H1 (cell line): ENCODE data around the gene POLG. TPM values are rescaled to one million over a fixed set of nuclear protein-coding genes. Genes with fewer than 3 reads are reported as not detected.

ENCODE experiments used
- CTCF ChIA-PET: fragments of 300-600 bp; sonication (Branson Sonifier 250); formaldehyde crosslinking; loops from one replicate; lab custom pipeline; 2021; ENCODE audit not compliant: partially characterized antibody; lab: Charles Lee
- POLR2A ChIA-PET: fragments of 300-600 bp; sonication (Branson Sonifier 250); formaldehyde crosslinking; loops from one replicate; lab custom pipeline; 2021; ENCODE audit warnings: inconsistent platforms; ENCODE audit not compliant: partially characterized antibody; lab: Charles Lee
- DNase-seq, 2 experiments: peaks; one replicate each; pipeline versions ENCODE4 v3.0.0 to v3.0.0-alpha.2; 2010 to 2022; ENCODE audit warnings: low spot score in 2 of 2, low read depth in 1 of 2, mixed read lengths in 1 of 2
- FAIRE-seq: peaks from 2 replicates; lab custom pipeline; 2011; peaks lifted over from hg19 to GRCh38; lab: Jason Lieb, UNC
- H2AFZ ChIP-seq: 2 replicates; pipeline ENCODE4 v1.8.1; 2012; ENCODE audit warnings: low read length, inconsistent platforms
- H2AK5ac ChIP-seq: 2 replicates; pipeline ENCODE4 v1.6.1; 2013; ENCODE audit warnings: low read depth, low read length
- H2BK120ac ChIP-seq: replicated peaks from 2 replicates; pipeline ENCODE3; 2013; ENCODE audit warnings: low read depth, low read length, inconsistent platforms
- H2BK12ac ChIP-seq: 2 replicates; pipeline ENCODE4 v1.6.1; 2013; ENCODE audit warnings: low read depth, low read length
- H2BK15ac ChIP-seq: 2 replicates; pipeline ENCODE4 v1.6.1; 2013; ENCODE audit warnings: low read length
- H2BK20ac ChIP-seq: 2 replicates; pipeline ENCODE4 v1.6.1; 2013; ENCODE audit warnings: low read length
- H2BK5ac ChIP-seq: 2 replicates; pipeline ENCODE4 v1.6.1; 2013; ENCODE audit warnings: low read depth, low read length
- H3K14ac ChIP-seq: 2 replicates; pipeline ENCODE4 v1.6.1; 2013; ENCODE audit warnings: inconsistent platforms; ENCODE audit not compliant: insufficient read length
- H3K18ac ChIP-seq: 2 replicates; pipeline ENCODE4 v1.6.1; 2013; ENCODE audit warnings: low read length; ENCODE audit errors: extremely low read depth
- H3K23ac ChIP-seq: 2 replicates; pipeline ENCODE4 v1.6.1; 2013; ENCODE audit warnings: inconsistent platforms; ENCODE audit not compliant: insufficient read length
- H3K23me2 ChIP-seq: 2 replicates; pipeline ENCODE4 v1.6.1; 2013; ENCODE audit warnings: low read depth, low read length
- H3K27ac ChIP-seq: 2 replicates; pipeline ENCODE4 v1.6.1; 2011; ENCODE audit warnings: low read depth, low read length, inconsistent platforms
- H3K27me3 ChIP-seq, 4 experiments: replicated peaks in 1 of 4; 1 replicate in 1 of 4; 2 replicates in 3 of 4; pipeline versions ENCODE4 v1.6.1 to v1.8.1; 2011 to 2013; ENCODE audit warnings: low read length in 3 of 4, mild to moderate bottlenecking in 3 of 4, inconsistent platforms in 2 of 4, mixed read lengths in 2 of 4, moderate library complexity in 1 of 4; ENCODE audit not compliant: control insufficient read depth in 3 of 4, insufficient read depth in 3 of 4; ENCODE audit errors: extremely low read depth in 1 of 4
- H3K36me3 ChIP-seq, 4 experiments: 2 replicates each; pipeline versions ENCODE4 v1.6.1 to v1.8.1; 2011 to 2013; ENCODE audit warnings: mild to moderate bottlenecking in 4 of 4, low read length in 3 of 4, moderate library complexity in 2 of 4, control low read depth in 1 of 4, inconsistent platforms in 1 of 4; ENCODE audit not compliant: insufficient read depth in 4 of 4, control insufficient read depth in 2 of 4
- H3K4ac ChIP-seq: replicated peaks from 2 replicates; pipeline ENCODE3; 2013; ENCODE audit warnings: low read length, low read depth, mixed read lengths, inconsistent platforms; ENCODE audit not compliant: insufficient read length
- H3K4me1 ChIP-seq, 4 experiments: replicated peaks in 1 of 4; 1 replicate in 1 of 4; 2 replicates in 3 of 4; pipeline versions ENCODE4 v1.6.1 to v1.8.1; 2011 to 2013; ENCODE audit warnings: low read length in 3 of 4, inconsistent platforms in 2 of 4, mixed read lengths in 1 of 4; ENCODE audit not compliant: insufficient read depth in 4 of 4, control insufficient read depth in 3 of 4
- H3K4me2 ChIP-seq, 2 experiments: 2 replicates each; pipeline versions ENCODE4 v1.6.1 to v1.8.1; 2011 to 2013; ENCODE audit warnings: low read depth in 2 of 2, low read length in 2 of 2, control low read depth in 1 of 2, inconsistent platforms in 1 of 2, mild to moderate bottlenecking in 1 of 2; ENCODE audit not compliant: insufficient read depth in 1 of 2
- H3K4me3 ChIP-seq, 4 experiments: fragments of 200-600, 300-600 bp in 1 of 4; sonication (generic), shearing (Covaris generic), sonication (Bioruptor Twin) in 1 of 4; 2 replicates each; pipeline versions ENCODE4 v1.5.1 to v1.8.1; 2011 to 2016; ENCODE audit warnings: low read length in 4 of 4, low read depth in 3 of 4, control low read depth in 2 of 4, inconsistent platforms in 2 of 4, mild to moderate bottlenecking in 2 of 4, mixed read lengths in 1 of 4, moderate library complexity in 1 of 4; ENCODE audit not compliant: insufficient read depth in 2 of 4; ENCODE audit errors: extremely low read depth in 1 of 4
- H3K56ac ChIP-seq: replicated peaks from 2 replicates; pipeline ENCODE3; 2013; ENCODE audit warnings: low read depth, mild to moderate bottlenecking, mixed read lengths, low read length, inconsistent platforms; ENCODE audit not compliant: insufficient read length
- H3K79me1 ChIP-seq: 2 replicates; pipeline ENCODE4 v1.6.1; 2013; ENCODE audit warnings: low read depth, low read length, control low read depth
- H3K79me2 ChIP-seq, 2 experiments: 2 replicates each; pipeline versions ENCODE4 v1.6.1 to v1.8.1; 2012 to 2013; ENCODE audit warnings: low read length in 2 of 2, mild to moderate bottlenecking in 2 of 2, inconsistent platforms in 1 of 2; ENCODE audit not compliant: insufficient read depth in 2 of 2, control insufficient read depth in 1 of 2
- H3K9ac ChIP-seq, 4 experiments: replicated peaks in 1 of 4; 1 replicate in 1 of 4; 2 replicates in 3 of 4; pipeline versions ENCODE4 v1.6.1 to v1.8.1; 2011 to 2013; ENCODE audit warnings: low read depth in 3 of 4, low read length in 3 of 4, control low read depth in 2 of 4, mild to moderate bottlenecking in 2 of 4, moderate library complexity in 2 of 4, inconsistent platforms in 1 of 4; ENCODE audit errors: extremely low read depth in 1 of 4
- H3K9me3 ChIP-seq, 2 experiments: 2 replicates each; pipeline versions ENCODE4 v1.6.1 to v1.8.1; 2012 to 2013; ENCODE audit warnings: mild to moderate bottlenecking in 2 of 2, moderate library complexity in 2 of 2, control low read depth in 1 of 2, inconsistent platforms in 1 of 2, low read depth in 1 of 2, low read length in 1 of 2, mixed read lengths in 1 of 2; ENCODE audit not compliant: insufficient read depth in 2 of 2
- H4K20me1 ChIP-seq, 2 experiments: replicated peaks in 1 of 2; 2 replicates each; pipeline versions ENCODE3 to v1.8.1; 2011 to 2013; ENCODE audit warnings: inconsistent platforms in 2 of 2, low read length in 2 of 2, mild to moderate bottlenecking in 1 of 2; ENCODE audit not compliant: insufficient read depth in 2 of 2, control insufficient read depth in 1 of 2
- H4K5ac ChIP-seq: 2 replicates; pipeline ENCODE4 v1.6.1; 2013; ENCODE audit warnings: low read length, low read depth, mixed read lengths, inconsistent platforms; ENCODE audit not compliant: insufficient read length
- H4K8ac ChIP-seq: 2 replicates; pipeline ENCODE4 v1.8.0; 2013; ENCODE audit warnings: mild to moderate bottlenecking, moderate library complexity, low read length, inconsistent platforms; ENCODE audit not compliant: insufficient read depth; ENCODE audit errors: extremely low read depth
- H4K91ac ChIP-seq: replicated peaks from 2 replicates; pipeline ENCODE3; 2013; ENCODE audit warnings: low read length, mixed read lengths, inconsistent platforms; ENCODE audit not compliant: insufficient read length
- ASH2L ChIP-seq: fragments of 200-600, 300-600 bp; sonication (generic); IDR thresholded peaks from one replicate; pipeline ENCODE4 v1.7.1; 2017; ENCODE audit warnings: low read length
- EP300 ChIP-seq, 2 experiments: IDR thresholded peaks; 1 replicate in 1 of 2; 2 replicates in 1 of 2; pipeline ENCODE4 v1.6.1; 2011 to 2012; ENCODE audit warnings: low read depth in 2 of 2, low read length in 2 of 2, mild to moderate bottlenecking in 2 of 2, borderline replicate concordance in 1 of 2, inconsistent platforms in 1 of 2, moderate library complexity in 1 of 2
- EZH2 ChIP-seq: fragments of 200-600 bp; sonication (generic); IDR thresholded peaks from 2 replicates; pipeline ENCODE4 v1.7.1; 2012; ENCODE audit warnings: low read depth, mild to moderate bottlenecking, moderate library complexity, low read length, inconsistent platforms; ENCODE audit not compliant: severe bottlenecking
- HDAC2 ChIP-seq, 2 experiments: fragments of 300-600 bp in 1 of 2; sonication (generic) in 1 of 2; IDR thresholded peaks; 2 replicates each; pipeline ENCODE4 v1.6.1; 2011 to 2012; ENCODE audit warnings: low read depth in 2 of 2, low read length in 2 of 2, mild to moderate bottlenecking in 2 of 2, moderate library complexity in 2 of 2, borderline replicate concordance in 1 of 2, inconsistent platforms in 1 of 2
- MAFK ChIP-seq: IDR thresholded peaks from 2 replicates; pipeline ENCODE4 v1.6.1; 2012; ENCODE audit warnings: low read depth, mild to moderate bottlenecking, improper control_type of control experiment, low read length
- NRF1 ChIP-seq: IDR thresholded peaks from 2 replicates; pipeline ENCODE4 v1.6.1; 2011; ENCODE audit warnings: mild to moderate bottlenecking, low read depth, low read length, improper control_type of control experiment
- PHF8 ChIP-seq: fragments of 200-600 bp; sonication (generic); conservative IDR thresholded peaks from 2 replicates; pipeline ENCODE4 v1.7.1; 2012; ENCODE audit warnings: low read depth, mild to moderate bottlenecking, inconsistent platforms, low read length, moderate library complexity
- POLR2A ChIP-seq, 2 experiments: IDR thresholded peaks; 1 replicate in 1 of 2; 2 replicates in 1 of 2; pipeline ENCODE4 v1.6.1; 2011; ENCODE audit warnings: low read depth in 2 of 2, low read length in 2 of 2, mild to moderate bottlenecking in 2 of 2; ENCODE audit errors: control extremely low read depth in 1 of 2
- SP1 ChIP-seq: IDR thresholded peaks from 2 replicates; pipeline ENCODE4 v1.6.1; 2011; ENCODE audit warnings: low read depth, low read length
- TAF1 ChIP-seq: IDR thresholded peaks from 2 replicates; pipeline ENCODE4 v1.6.1; 2011; ENCODE audit warnings: mild to moderate bottlenecking, low read depth, low read length
- TEAD4 ChIP-seq: IDR thresholded peaks from 2 replicates; pipeline ENCODE4 v1.6.1; 2012; ENCODE audit warnings: low read depth, low read length, inconsistent platforms, mixed read lengths
- USF2 ChIP-seq: IDR thresholded peaks from 2 replicates; pipeline ENCODE4 v1.6.1; 2011; ENCODE audit warnings: low read length, improper control_type of control experiment
- WGBS, 2 experiments: shearing (Covaris generic) in 1 of 2; methylation state at CpG; one replicate each; pipeline versions ENCODE4 v1.1.6 to v1.1.7; 2013 to 2015; ENCODE audit warnings: low lambda C conversion rate in 2 of 2, mixed read lengths in 2 of 2, inconsistent platforms in 1 of 2, low coverage in 1 of 2, missing lambda C conversion rate in 1 of 2; ENCODE audit not compliant: insufficient replicate concordance in 2 of 2, insufficient coverage in 1 of 2, insufficient read length in 1 of 2; ENCODE audit errors: extremely low coverage in 1 of 2, missing lambda C conversion rate in 1 of 2; 5-methylcytosine and 5-hydroxymethylcytosine counted together
- polyA plus RNA-seq, 7 experiments: library from polyadenylated mRNA; depleted of rRNA in 3 of 7; stranded (reverse) in 5 of 7; unstranded in 2 of 7; fragments of >200 nt in 5 of 7; fragments of 200-250 nt in 2 of 7; gene quantifications; 1 replicate in 5 of 7; 2 replicates in 1 of 7; 4 replicates in 1 of 7; pipeline versions ENCODE4 v1.2.1 to v1.2.3, GENCODE V29; 2011 to 2013; ENCODE audit warnings: missing spikeins in 2 of 7, mixed read lengths in 2 of 7
- total RNA-seq: library from RNA; stranded (reverse); fragmentation: NEBNext Ultra II Directional; extraction: Animal tissue kit (Norgen Biotek cat#: 25700); gene quantifications from 2 replicates; pipeline ENCODE4 v1.2.1, GENCODE V29; 2021

POLG gene
- total and polyA plus RNA-seq, 2 of the 8 experiments (the other 6 are each of a cell fraction or from before 2014, with no cell fraction given): 14.8 to 52.3 TPM

DNA sequence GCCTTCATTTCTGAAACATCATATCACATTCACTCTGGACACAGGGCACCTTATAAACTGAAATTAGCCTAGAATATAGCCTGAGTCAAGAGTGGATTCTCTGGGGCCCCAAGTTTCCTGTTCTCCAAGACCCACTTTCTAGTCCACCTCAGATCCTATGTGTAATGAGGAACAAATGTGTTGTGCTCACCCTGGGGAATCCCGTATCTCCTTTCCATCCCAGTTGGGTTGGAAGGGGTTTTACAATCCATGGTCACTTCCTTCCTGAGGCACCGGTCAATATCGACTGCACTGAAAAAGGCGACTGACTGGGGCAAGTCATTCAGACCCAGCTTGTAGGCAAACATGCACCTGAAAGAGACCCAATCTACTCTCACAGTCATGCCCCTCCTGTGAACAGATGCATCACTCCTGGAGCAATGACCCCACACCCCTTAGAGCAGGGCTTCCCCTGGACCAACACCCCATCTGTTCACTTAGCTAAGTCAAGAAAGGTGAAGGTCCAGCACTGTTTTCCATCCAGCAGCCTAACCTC is 17.4 kb downstream of the POLG start:
- Histone ChIP-seq H3K18ac (no peak overlapping the region), H2AK5ac (no peak overlapping the region), H3K56ac (no peak overlapping the region), H3K27me3 (no peaks in the 10 kb centered on the region), H2BK120ac (no peak overlapping the region), H2BK12ac (no peak overlapping the region), H2AFZ (no peak overlapping the region), H2BK20ac (no peak overlapping the region), H3K14ac (no peak overlapping the region), H2BK15ac (no peak overlapping the region), H4K20me1 (peaks cover 5 to 9% of the 10 kb centered on the region in 2 experiments), H3K23me2 (no peaks in the 10 kb centered on the region; the same call in 1 of the 2 replicates), H3K9ac (peak overlapping the region in 1 of 4 experiments; percentile 29; a peak in 1 of 7 replicates), H4K5ac (no peak overlapping the region), H3K4me2 (no peak overlapping the region), H3K4me1 (no peaks in the 10 kb centered on the region), H3K9me3 (no peaks in the 10 kb centered on the region), H3K27ac (no peak overlapping the region), H3K36me3 (peaks cover 44 to 97% (median 82%) of the 10 kb centered on the region in 4 experiments), H3K79me2 (no peaks in the 10 kb centered on the region), H2BK5ac (no peak overlapping the region), H4K8ac (no peak overlapping the region), H3K4ac (no peak overlapping the region), H4K91ac (no peak overlapping the region), H3K4me3 (no peak overlapping the region), H3K79me1 (peaks cover 2% of the 10 kb centered on the region; the same call in 1 of the 2 replicates), H3K23ac (no peak overlapping the region)
- FAIRE-seq (no peak), DNase-seq (no peak)
- POLR2A ChIA-PET: interaction anchor here (0.9 to 20.0 kb wide), 3 partner anchors 10 to 27 kb away, joined by 3 to 250 read pairs (median 3); partner anchors contain the start of gene POLG
- CTCF ChIA-PET: interaction anchor here (1.4 to 6.8 kb wide), 4 partner anchors 14 to 110 kb away, joined by 3 to 54 read pairs (median 4); no protein-coding TSS in a partner anchor
- WGBS, 2 experiments: 91% methylated on average over 4 of the region's 4 CpGs; no CpG with 5 or more reads in 1 of the 2 experiments
- TF ChIP-seq HDAC2 (IDR thresholded peaks at IDR 0.05; ENCODE audit: borderline replicate concordance in 1 of 2, low read depth in 2 of 2, low read length in 2 of 2): no peak
- no peak for TF ChIP-seq ASH2L
- no peak for TF ChIP-seq PHF8
- TF ChIP-seq TAF1: no peak
- TF ChIP-seq POLR2A (IDR thresholded peaks at IDR 0.05; ENCODE audit: control extremely low read depth in 1 of 2, low read depth in 2 of 2, low read length in 2 of 2): 0 out of 3 replicates have a peak, but pooled peaks of 1 of the 2 experiments have one; percentile 14
- no peak for TF ChIP-seq NRF1
- no peak for TF ChIP-seq USF2
- TF ChIP-seq EP300 (IDR thresholded peaks at IDR 0.05; ENCODE audit: borderline replicate concordance in 1 of 2, low read depth in 2 of 2, low read length in 2 of 2): no peak
- TF ChIP-seq SP1: no peak
- no peak for TF ChIP-seq EZH2
- TF ChIP-seq MAFK: no peak
- TF ChIP-seq TEAD4: no peak
